H9 (cell line): Measurements from ENCODE around the gene COG6. TPM values are rescaled to one million over a fixed set of nuclear protein-coding genes. Genes with fewer than 3 reads are reported as not detected.

Experiments used
- DNase-seq: peaks from one replicate; pipeline ENCODE4 v3.0.0-alpha.2; 2017
- H2AFZ ChIP-seq: one replicate; pipeline ENCODE4 v1.6.1; 2013; ENCODE audit warnings: mild to moderate bottlenecking, low read length, control low read depth, moderate library complexity
- H2AK5ac ChIP-seq: 2 replicates; pipeline ENCODE4 v1.6.1; 2013; ENCODE audit warnings: low read length, control low read depth, mixed read lengths; ENCODE audit not compliant: insufficient read length
- H2BK120ac ChIP-seq: one replicate; pipeline ENCODE4 v1.6.1; 2013; ENCODE audit warnings: low read depth, mild to moderate bottlenecking, low read length, control low read depth, inconsistent platforms; ENCODE audit not compliant: poor library complexity, severe bottlenecking
- H2BK12ac ChIP-seq: 2 replicates; pipeline ENCODE4 v1.6.1; 2013; ENCODE audit warnings: low read length, control low read depth, mixed read lengths, low read depth; ENCODE audit not compliant: insufficient read length
- H2BK15ac ChIP-seq: 2 replicates; pipeline ENCODE4 v1.6.1; 2013; ENCODE audit warnings: low read depth, low read length, control low read depth
- H2BK20ac ChIP-seq: one replicate; pipeline ENCODE4 v1.6.1; 2013; ENCODE audit warnings: low read depth, mild to moderate bottlenecking, low read length, control low read depth, inconsistent platforms; ENCODE audit not compliant: poor library complexity, severe bottlenecking
- H2BK5ac ChIP-seq: 2 replicates; pipeline ENCODE4 v1.6.1; 2013; ENCODE audit warnings: low read length, control low read depth, mixed read lengths; ENCODE audit not compliant: insufficient read length
- H3K14ac ChIP-seq: 2 replicates; pipeline ENCODE4 v1.6.1; 2013; ENCODE audit warnings: low read length, control low read depth; ENCODE audit not compliant: insufficient read depth
- H3K18ac ChIP-seq: 2 replicates; pipeline ENCODE4 v1.6.1; 2013; ENCODE audit warnings: low read depth, mild to moderate bottlenecking, mixed read lengths, low read length, control low read depth; ENCODE audit not compliant: insufficient read length
- H3K23ac ChIP-seq: 2 replicates; pipeline ENCODE4 v1.6.1; 2013; ENCODE audit warnings: low read length, control low read depth, mixed read lengths, low read depth; ENCODE audit not compliant: insufficient read length
- H3K23me2 ChIP-seq: 2 replicates; pipeline ENCODE4 v1.6.1; 2013; ENCODE audit warnings: low read depth, mild to moderate bottlenecking, mixed read lengths, low read length, control low read depth; ENCODE audit not compliant: insufficient read length, poor library complexity, severe bottlenecking
- H3K27ac ChIP-seq: 2 replicates; pipeline ENCODE4 v1.5.1; 2013; ENCODE audit warnings: low read length, control low read depth, mixed read lengths, low read depth; ENCODE audit not compliant: insufficient read length
- H3K27me3 ChIP-seq: 2 replicates; pipeline ENCODE4 v1.6.1; 2013; ENCODE audit warnings: low read length, control low read depth, inconsistent platforms; ENCODE audit not compliant: insufficient read depth
- H3K4ac ChIP-seq: 2 replicates; pipeline ENCODE4 v1.6.1; 2013; ENCODE audit warnings: low read depth, mild to moderate bottlenecking, control low read depth, inconsistent platforms, low read length, moderate library complexity
- H3K4me1 ChIP-seq: 2 replicates; pipeline ENCODE4 v1.6.1; 2013; ENCODE audit warnings: low read length, control low read depth, inconsistent platforms; ENCODE audit not compliant: insufficient read depth
- H3K4me2 ChIP-seq: 2 replicates; pipeline ENCODE4 v1.6.1; 2013; ENCODE audit warnings: low read length, control low read depth, mixed read lengths; ENCODE audit not compliant: insufficient read length, insufficient read depth
- H3K56ac ChIP-seq: 2 replicates; pipeline ENCODE4 v1.6.1; 2013; ENCODE audit warnings: low read depth, mild to moderate bottlenecking, mixed read lengths, low read length, control low read depth; ENCODE audit not compliant: insufficient read length
- H3K79me1 ChIP-seq: 2 replicates; pipeline ENCODE4 v1.6.1; 2013; ENCODE audit warnings: low read depth, mild to moderate bottlenecking, moderate library complexity, low read length, control low read depth, inconsistent platforms; ENCODE audit not compliant: insufficient read depth, poor library complexity, severe bottlenecking
- H3K79me2 ChIP-seq: 2 replicates; pipeline ENCODE4 v1.6.1; 2013; ENCODE audit warnings: low read length, control low read depth, inconsistent platforms; ENCODE audit not compliant: insufficient read depth
- H3K9ac ChIP-seq: 2 replicates; pipeline ENCODE4 v1.6.1; 2013; ENCODE audit warnings: low read length, control low read depth, mixed read lengths; ENCODE audit not compliant: insufficient read length; ENCODE audit errors: extremely low read depth
- H3K9me3 ChIP-seq: one replicate; pipeline ENCODE4 v1.6.1; 2013; ENCODE audit warnings: low read depth, low read length, inconsistent platforms; ENCODE audit not compliant: control insufficient read depth
- H3T11ph ChIP-seq: one replicate; pipeline ENCODE4 v1.6.1; 2013; ENCODE audit warnings: mild to moderate bottlenecking, low read length, control low read depth, inconsistent platforms
- H4K20me1 ChIP-seq: one replicate; pipeline ENCODE4 v1.6.1; 2013; ENCODE audit not compliant: control insufficient read depth, insufficient read length, insufficient read depth
- H4K5ac ChIP-seq: 2 replicates; pipeline ENCODE4 v1.6.1; 2013; ENCODE audit warnings: low read depth, mild to moderate bottlenecking, mixed read lengths, low read length, control low read depth; ENCODE audit not compliant: insufficient read length
- H4K8ac ChIP-seq: replicated peaks from 2 replicates; pipeline ENCODE4 v1.6.1; 2013; ENCODE audit warnings: low read length, control low read depth, mixed read lengths, low read depth; ENCODE audit not compliant: insufficient read length
- H4K91ac ChIP-seq: 2 replicates; pipeline ENCODE4 v1.6.1; 2013; ENCODE audit warnings: low read depth, mild to moderate bottlenecking, moderate library complexity, mixed read lengths, low read length, control low read depth; ENCODE audit not compliant: insufficient read length
- H3K27ac Mint-ChIP-seq, 3 experiments: 2 replicates in 2 of 3; 3 replicates in 1 of 3; pipeline ENCODE4 v1.8.0; 2020 to 2021; ENCODE audit warnings: mixed read lengths in 3 of 3, mild to moderate bottlenecking in 1 of 3, moderate library complexity in 1 of 3
- H3K27me3 Mint-ChIP-seq: 2 replicates; pipeline ENCODE4 v1.8.0; 2021; ENCODE audit warnings: low read depth, mild to moderate bottlenecking, moderate library complexity, mixed read lengths
- H3K36me3 Mint-ChIP-seq, 3 experiments: 2 replicates in 2 of 3; 3 replicates in 1 of 3; pipeline ENCODE4 v1.8.0; 2020 to 2021; ENCODE audit warnings: low read depth in 3 of 3, mixed read lengths in 3 of 3; ENCODE audit not compliant: insufficient read depth in 1 of 3
- H3K4me1 Mint-ChIP-seq, 2 experiments: 2 replicates each; pipeline ENCODE4 v1.8.0; 2020; ENCODE audit warnings: mixed read lengths in 2 of 2
- H3K4me3 Mint-ChIP-seq, 2 experiments: 2 replicates in 1 of 2; 3 replicates in 1 of 2; pipeline ENCODE4 v1.8.0; 2020 to 2021; ENCODE audit warnings: mild to moderate bottlenecking in 2 of 2, mixed read lengths in 2 of 2, moderate library complexity in 1 of 2
- H3K9me3 Mint-ChIP-seq, 2 experiments: 2 replicates in 1 of 2; 3 replicates in 1 of 2; pipeline ENCODE4 v1.8.0; 2020; ENCODE audit warnings: mild to moderate bottlenecking in 2 of 2, mixed read lengths in 2 of 2, moderate library complexity in 1 of 2
- CTCF ChIP-seq: fragments of 200-600 bp; sonication (generic); conservative IDR thresholded peaks from 3 replicates; pipeline ENCODE4 v1.8.0; 2021; ENCODE audit warnings: antibody characterized with exemption, mild to moderate bottlenecking
- WGBS: extraction: QIAGEN DNeasy Blood & Tissue Kit; methylation state at CpG from one replicate; pipeline ENCODE4 v1.1.7; 2013; ENCODE audit warnings: missing lambda C conversion rate, low lambda C conversion rate, mixed read lengths; ENCODE audit not compliant: insufficient read length; ENCODE audit errors: extremely low coverage; 5-methylcytosine and 5-hydroxymethylcytosine counted together
- total RNA-seq: library from RNA; stranded (reverse); gene quantifications from 2 replicates; pipeline ENCODE4 v1.2.1, GENCODE V29; 2021

Gene COG6
- total RNA-seq, 1 experiment from 2014 or later: 23.7 TPM

- no peak overlapping the region for H2BK5ac ChIP-seq
- no peaks in the 10 kb centered on the region for H3K23me2 ChIP-seq
- H3K9me3 Mint-ChIP-seq: peaks cover 29 to 31% of the 10 kb centered on the region in 2 experiments
- no peak overlapping the region for H3K23ac ChIP-seq
- H3K14ac ChIP-seq: no peak overlapping the region
- H4K5ac ChIP-seq: no peak overlapping the region
- no peaks in the 10 kb centered on the region for H3K27me3 ChIP-seq
- no peak overlapping the region for H2BK120ac ChIP-seq
- H3K27me3 Mint-ChIP-seq: peaks cover 3% of the 10 kb centered on the region
- H3K4me3 Mint-ChIP-seq: no peak overlapping the region
- no peaks in the 10 kb centered on the region for H3K79me2 ChIP-seq
- H3K27ac ChIP-seq: no peak overlapping the region
- no peak overlapping the region for H2AFZ ChIP-seq
- H3K4me1 Mint-ChIP-seq: no peaks in the 10 kb centered on the region
- no peaks in the 10 kb centered on the region for H4K20me1 ChIP-seq
- no peak overlapping the region for H2AK5ac ChIP-seq
- no peaks in the 10 kb centered on the region for H3K4me1 ChIP-seq
- H3K9ac ChIP-seq: no peak overlapping the region
- H3K27ac Mint-ChIP-seq: no peak overlapping the region
- no peak overlapping the region for H4K8ac ChIP-seq
- H3K4ac ChIP-seq: no peak overlapping the region
- no peaks in the 10 kb centered on the region for H3K79me1 ChIP-seq
- no peak overlapping the region for H2BK12ac ChIP-seq
- H3K36me3 Mint-ChIP-seq: peaks cover 24 to 34% (median 33%) of the 10 kb centered on the region in 3 experiments
- H2BK15ac ChIP-seq: no peak overlapping the region
- no peak overlapping the region for H3K56ac ChIP-seq
- H3K18ac ChIP-seq: no peak overlapping the region
- no peak overlapping the region for H4K91ac ChIP-seq
- no peak for TF ChIP-seq CTCF
- no peak for DNase-seq
- no peak overlapping the region for H2BK20ac ChIP-seq
- no CpG with 5 or more reads among the region's 3 CpGs for WGBS
- no peak overlapping the region for H3K4me2 ChIP-seq
- H3K9me3 ChIP-seq: no peaks in the 10 kb centered on the region
- no peak overlapping the region for H3T11ph ChIP-seq
These were observed 85.3 kb downstream of the COG6 start for GRCh38 chr13:39740761-39741160.
